ENCODE results near the gene UQCR11. TPM values are rescaled to one million over a fixed set of nuclear protein-coding genes. Genes with fewer than 3 reads are reported as not detected.

The UQCR11 gene
- polyA plus RNA-seq, 3 donors = 55.6 to 731 (median 659) TPM

DNA sequence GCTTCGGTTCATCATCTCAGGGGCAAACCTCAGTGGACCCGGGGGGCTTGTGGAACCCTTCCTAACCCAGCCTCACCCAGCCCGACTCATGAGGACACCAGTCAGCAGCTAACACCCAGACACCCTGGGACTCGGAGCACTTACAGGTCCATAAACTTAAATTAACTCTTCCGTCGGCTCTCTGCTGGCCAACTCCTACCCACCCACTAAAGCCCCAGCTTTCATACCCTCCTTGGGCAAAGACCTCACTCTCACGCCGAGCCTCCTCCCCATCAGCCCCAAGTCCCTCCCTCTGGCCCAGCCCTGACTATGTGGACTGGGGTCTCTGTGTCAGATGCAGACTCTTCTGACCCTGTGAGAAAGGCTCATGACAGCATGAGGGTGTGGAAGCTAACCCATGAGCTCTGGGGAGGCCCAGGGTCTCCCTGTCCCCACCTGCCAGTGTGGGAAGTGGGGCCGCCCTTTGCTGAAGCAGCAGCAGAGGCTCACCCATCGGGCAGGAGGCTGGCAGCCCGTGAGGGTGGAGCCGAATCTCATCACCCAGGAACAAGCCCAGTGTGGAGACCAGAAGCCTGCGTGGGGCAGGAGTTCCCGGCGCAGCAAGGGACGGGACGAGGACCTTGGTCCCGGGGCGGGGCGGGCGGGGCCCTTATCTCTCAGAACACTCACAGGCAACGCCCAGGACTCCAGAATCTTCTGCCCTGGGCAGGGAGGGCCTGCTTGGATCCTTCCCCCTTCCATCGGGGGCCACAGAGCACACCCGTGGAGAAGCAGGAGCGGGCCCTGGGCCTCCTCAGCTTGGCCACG is 27.4 kb upstream of the UQCR11 start:
- H3K36me3 Mint-ChIP-seq = peaks cover 29 to 50% of the 10 kb centered on the region in 2 donors

GRCh38 chr19:1631557-1632100 is 26.4 kb upstream of the UQCR11 start:
- 97% methylated on average over 25 of the region's 31 CpGs for WGBS (ENCODE audit: insufficient coverage)
- Mint-ChIP-seq H3K36me3 (peaks cover 25 to 40% of the 10 kb centered on the region in 2 donors), H3K27me3 (ENCODE audit: low read depth in 3 of 3) (peaks cover 0 to 2% (median 2%) of the 10 kb centered on the region in 3 donors), H3K4me1 (no peaks in the 10 kb centered on the region), H3K4me3 (no peak overlapping the region), H3K9me3 (peaks cover 0 to 9% (median 7%) of the 10 kb centered on the region in 7 donors), H3K27ac (no peak overlapping the region)
- Histone ChIP-seq H3K27me3 (ENCODE audit: control insufficient read depth in 2 of 2, insufficient read depth in 2 of 2, low read length in 2 of 2) (no peaks in the 10 kb centered on the region), H3K9ac (ENCODE audit: insufficient read depth, low read length, poor library complexity, severe bottlenecking) (no peak overlapping the region), H3K4me1 (ENCODE audit: control insufficient read depth in 1 of 2, insufficient read depth in 2 of 2, low read length in 2 of 2) (no peaks in the 10 kb centered on the region), H4K20me1 (ENCODE audit: insufficient read depth, low read length) (peaks cover 10% of the 10 kb centered on the region), H3K79me2 (ENCODE audit: insufficient read depth, low read length) (peaks cover 8% of the 10 kb centered on the region), H3K36me3 (replicated peaks in 1 of 2; ENCODE audit: control insufficient read depth in 1 of 2, insufficient read depth in 2 of 2, low read length in 2 of 2) (peaks cover 20 to 26% of the 10 kb centered on the region in 2 donors), H2AFZ (ENCODE audit: insufficient read depth, low read depth, low read length, poor library complexity, severe bottlenecking) (no peak overlapping the region), H3K4me3 (replicated peaks in 1 of 3; ENCODE audit: low read depth in 2 of 3, low read length in 3 of 3) (no peak overlapping the region), H3K9me3 (replicated peaks in 1 of 2; ENCODE audit: control insufficient read depth in 1 of 2, insufficient read depth in 1 of 2, low read length in 2 of 2) (peaks cover 4 to 8% of the 10 kb centered on the region in 2 donors), H3K4me2 (replicated peaks; ENCODE audit: extremely low read depth, low read length, poor library complexity, severe bottlenecking) (no peak overlapping the region), H3K27ac (ENCODE audit: low read depth in 1 of 2, low read length in 2 of 2) (no peak overlapping the region)
- no peak for DNase-seq
- intact Hi-C loops (cut with micrococcal nuclease) = no loop called here
- TF ChIP-seq, protein P1, sequence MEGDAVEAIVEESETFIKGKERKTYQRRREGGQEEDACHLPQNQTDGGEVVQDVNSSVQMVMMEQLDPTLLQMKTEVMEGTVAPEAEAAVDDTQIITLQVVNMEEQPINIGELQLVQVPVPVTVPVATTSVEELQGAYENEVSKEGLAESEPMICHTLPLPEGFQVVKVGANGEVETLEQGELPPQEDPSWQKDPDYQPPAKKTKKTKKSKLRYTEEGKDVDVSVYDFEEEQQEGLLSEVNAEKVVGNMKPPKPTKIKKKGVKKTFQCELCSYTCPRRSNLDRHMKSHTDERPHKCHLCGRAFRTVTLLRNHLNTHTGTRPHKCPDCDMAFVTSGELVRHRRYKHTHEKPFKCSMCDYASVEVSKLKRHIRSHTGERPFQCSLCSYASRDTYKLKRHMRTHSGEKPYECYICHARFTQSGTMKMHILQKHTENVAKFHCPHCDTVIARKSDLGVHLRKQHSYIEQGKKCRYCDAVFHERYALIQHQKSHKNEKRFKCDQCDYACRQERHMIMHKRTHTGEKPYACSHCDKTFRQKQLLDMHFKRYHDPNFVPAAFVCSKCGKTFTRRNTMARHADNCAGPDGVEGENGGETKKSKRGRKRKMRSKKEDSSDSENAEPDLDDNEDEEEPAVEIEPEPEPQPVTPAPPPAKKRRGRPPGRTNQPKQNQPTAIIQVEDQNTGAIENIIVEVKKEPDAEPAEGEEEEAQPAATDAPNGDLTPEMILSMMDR (IDR thresholded peaks at IDR 0.05) = no peak

More for the DNA sequence above, 27.4 kb upstream of the UQCR11 start:
- peaks cover 8% of the 10 kb centered on the region for H3K79me2 ChIP-seq (ENCODE audit: insufficient read depth, low read length)
- H3K9ac ChIP-seq (ENCODE audit: insufficient read depth, low read length, poor library complexity, severe bottlenecking) = no peak overlapping the region
- TF ChIP-seq, protein P1 (IDR thresholded peaks at IDR 0.05) = no peak
- Mint-ChIP-seq H3K27me3 (ENCODE audit: low read depth in 3 of 3) (peaks cover 0 to 5% (median 2%) of the 10 kb centered on the region in 3 donors), H3K4me3 (no peak overlapping the region), H3K9me3 (peaks cover 0 to 11% (median 7%) of the 10 kb centered on the region in 7 donors), H3K4me1 (no peaks in the 10 kb centered on the region), H3K27ac (peak overlapping the region in 2 of 7 donors; percentile 0 to 10)
- no peaks in the 10 kb centered on the region for H3K4me1 ChIP-seq (ENCODE audit: control insufficient read depth in 1 of 2, insufficient read depth in 2 of 2, low read length in 2 of 2)
- WGBS (ENCODE audit: insufficient coverage) = 95% methylated on average over 17 of the region's 26 CpGs
- peaks cover 4 to 8% of the 10 kb centered on the region in 2 donors for H3K9me3 ChIP-seq (replicated peaks in 1 of 2; ENCODE audit: control insufficient read depth in 1 of 2, insufficient read depth in 1 of 2, low read length in 2 of 2)
- peaks cover 24 to 28% of the 10 kb centered on the region in 2 donors for H3K36me3 ChIP-seq (replicated peaks in 1 of 2; ENCODE audit: control insufficient read depth in 1 of 2, insufficient read depth in 2 of 2, low read length in 2 of 2)
- DNase-seq = no peak
- H3K27me3 ChIP-seq (ENCODE audit: control insufficient read depth in 2 of 2, insufficient read depth in 2 of 2, low read length in 2 of 2) = no peaks in the 10 kb centered on the region
- no peak overlapping the region for H3K27ac ChIP-seq (ENCODE audit: low read depth in 1 of 2, low read length in 2 of 2)
- no peak overlapping the region for H2AFZ ChIP-seq (ENCODE audit: insufficient read depth, low read depth, low read length, poor library complexity, severe bottlenecking)
- intact Hi-C loops (cut with micrococcal nuclease) = no loop called here
- H3K4me3 ChIP-seq (replicated peaks in 1 of 3; ENCODE audit: low read depth in 2 of 3, low read length in 3 of 3) = no peak overlapping the region
- H3K4me2 ChIP-seq (replicated peaks; ENCODE audit: extremely low read depth, low read length, poor library complexity, severe bottlenecking) = no peak overlapping the region
- H4K20me1 ChIP-seq (ENCODE audit: insufficient read depth, low read length) = peaks cover 10% of the 10 kb centered on the region

All from CD14-positive monocyte (primary cell).